SK-N-SH (cell line): ENCODE data around the gene CDK4. TPM values are rescaled to one million over a fixed set of nuclear protein-coding genes. Genes with fewer than 3 reads are reported as not detected.

Source experiments
- CTCF ChIA-PET: fragments of 300-600, 350-600 bp; formaldehyde crosslinking; extraction: SDS; loops from one replicate; lab custom pipeline; 2021; lab: Yijun Ruan, JAX
- POLR2A ChIA-PET: fragments of 350-600 bp; sonication (Branson Sonifier 250); formaldehyde crosslinking; extraction: SDS; loops from one replicate; lab custom pipeline; 2020; ENCODE audit warnings: antibody characterized with exemption, inconsistent platforms; lab: Yijun Ruan, JAX
- DNase-seq: peaks from one replicate; pipeline ENCODE4 v3.0.0; 2012
- H2AFZ ChIP-seq: fragments of 200-600 bp; sonication (generic); 2 replicates; pipeline ENCODE4 v1.8.1; 2016; ENCODE audit warnings: antibody characterized with exemption, mild to moderate bottlenecking, low read depth
- H3F3A ChIP-seq: fragments of 200-600 bp; sonication (generic); replicated peaks from 2 replicates; pipeline ENCODE3; 2016; ENCODE audit warnings: antibody characterized with exemption, mild to moderate bottlenecking; ENCODE audit not compliant: insufficient read depth
- H3K27ac ChIP-seq, 2 experiments: fragments of 200-500 bp in 1 of 2; fragments of 200-600 bp in 1 of 2; sonication (Bioruptor generic) in 1 of 2; sonication (generic), shearing (Covaris generic) in 1 of 2; 2 replicates each; pipeline versions ENCODE4 v1.5.1 to v1.6.1; 2014 to 2016; ENCODE audit warnings: low read depth in 2 of 2, inconsistent platforms in 1 of 2, low read length in 1 of 2, mild to moderate bottlenecking in 1 of 2, mixed read lengths in 1 of 2
- H3K27me3 ChIP-seq: fragments of 200-600 bp; sonication (generic), shearing (Covaris generic); 2 replicates; pipeline ENCODE4 v1.6.1; 2016; ENCODE audit warnings: mixed run types; ENCODE audit not compliant: insufficient read depth
- H3K36me3 ChIP-seq, 2 experiments: fragments of 200-500 bp in 1 of 2; fragments of 200-600 bp in 1 of 2; sonication (Bioruptor generic) in 1 of 2; sonication (generic) in 1 of 2; replicated peaks in 1 of 2; 2 replicates each; pipeline versions ENCODE3 to v1.5.1; 2014 to 2016; ENCODE audit warnings: low read length in 1 of 2, mild to moderate bottlenecking in 1 of 2; ENCODE audit not compliant: insufficient read depth in 2 of 2, control insufficient read depth in 1 of 2
- H3K4me1 ChIP-seq, 2 experiments: fragments of 200-500 bp in 1 of 2; fragments of 200-600 bp in 1 of 2; sonication (Bioruptor generic) in 1 of 2; sonication (generic), shearing (Covaris generic) in 1 of 2; 2 replicates each; pipeline versions ENCODE4 v1.5.1 to v1.6.1; 2014 to 2016; ENCODE audit warnings: low read depth in 1 of 2, low read length in 1 of 2, mixed run types in 1 of 2; ENCODE audit not compliant: insufficient read depth in 2 of 2, control insufficient read depth in 1 of 2
- H3K4me2 ChIP-seq: fragments of 200-600 bp; sonication (generic), shearing (Covaris generic); 2 replicates; pipeline ENCODE4 v1.6.1; 2017; ENCODE audit warnings: mixed run types
- H3K4me3 ChIP-seq, 2 experiments: fragments of 200-500 bp in 1 of 2; fragments of 200-600 bp in 1 of 2; sonication (Bioruptor generic) in 1 of 2; sonication (generic), shearing (Covaris generic) in 1 of 2; 2 replicates each; pipeline versions ENCODE4 v1.5.1 to v1.8.1; 2014 to 2016; ENCODE audit warnings: low read depth in 2 of 2, inconsistent platforms in 1 of 2, low read length in 1 of 2, mild to moderate bottlenecking in 1 of 2, mixed read lengths in 1 of 2, moderate library complexity in 1 of 2
- H3K79me2 ChIP-seq: fragments of 200-600 bp; sonication (generic); 2 replicates; pipeline ENCODE4 v1.8.1; 2017; ENCODE audit warnings: mild to moderate bottlenecking; ENCODE audit not compliant: insufficient read depth
- H3K9ac ChIP-seq: fragments of 200-600 bp; sonication (generic); 2 replicates; pipeline ENCODE4 v1.6.1; 2017; ENCODE audit warnings: mixed run types
- H3K9me2 ChIP-seq: fragments of 200-600 bp; sonication (generic); 2 replicates; pipeline ENCODE4 v1.6.1; 2017; ENCODE audit warnings: mixed run types
- H3K9me3 ChIP-seq: fragments of 200-600 bp; sonication (generic); 2 replicates; pipeline ENCODE4 v1.6.1; 2017; ENCODE audit warnings: mixed run types, mild to moderate bottlenecking, moderate library complexity
- H4K20me1 ChIP-seq: fragments of 200-600 bp; sonication (generic); 2 replicates; pipeline ENCODE4 v1.6.1; 2017; ENCODE audit warnings: mild to moderate bottlenecking, mixed run types; ENCODE audit not compliant: insufficient read depth
- EP300 ChIP-seq, 2 experiments: IDR thresholded peaks; 2 replicates each; pipeline versions ENCODE4 v1.4.0 to v1.6.1; 2012; ENCODE audit warnings: borderline replicate concordance in 1 of 2, low read depth in 1 of 2, low read length in 1 of 2
- FOSL2 ChIP-seq: IDR thresholded peaks from 2 replicates; pipeline ENCODE4 v1.4.0; 2012; ENCODE audit warnings: low read depth, mild to moderate bottlenecking, moderate library complexity, borderline replicate concordance
- GABPA ChIP-seq: IDR thresholded peaks from 2 replicates; pipeline ENCODE4 v1.4.0; 2012; ENCODE audit warnings: low read depth, mild to moderate bottlenecking
- MXI1 ChIP-seq: IDR thresholded peaks from 2 replicates; pipeline ENCODE4 v1.6.1; 2012; ENCODE audit warnings: mild to moderate bottlenecking, low read depth, low read length, improper control_type of control experiment
- REST ChIP-seq: IDR thresholded peaks from 2 replicates; pipeline ENCODE4 v1.6.1; 2012; ENCODE audit warnings: mild to moderate bottlenecking, low read depth, low read length, moderate library complexity
- ZBTB33 ChIP-seq: IDR thresholded peaks from 2 replicates; pipeline ENCODE4 v1.4.0; 2012; ENCODE audit warnings: low read depth, borderline replicate concordance
- WGBS: methylation state at CpG from one replicate; pipeline ENCODE4 v1.1.6; 2017; ENCODE audit warnings: low lambda C conversion rate; 5-methylcytosine and 5-hydroxymethylcytosine counted together
- polyA plus RNA-seq, 3 experiments: library from polyadenylated mRNA; depleted of rRNA; stranded (reverse); fragments of >200 nt; gene quantifications; 2 replicates each; pipeline ENCODE4 v1.2.3, GENCODE V29; 2012
- TF ChIP-seq, protein P1 (sequence below): IDR thresholded peaks from 2 replicates; pipeline ENCODE4; 2012

CDK4 gene
- polyA plus RNA-seq, 1 of the 3 experiments (the other 2 are of a cell fraction): 324 TPM

DNA sequence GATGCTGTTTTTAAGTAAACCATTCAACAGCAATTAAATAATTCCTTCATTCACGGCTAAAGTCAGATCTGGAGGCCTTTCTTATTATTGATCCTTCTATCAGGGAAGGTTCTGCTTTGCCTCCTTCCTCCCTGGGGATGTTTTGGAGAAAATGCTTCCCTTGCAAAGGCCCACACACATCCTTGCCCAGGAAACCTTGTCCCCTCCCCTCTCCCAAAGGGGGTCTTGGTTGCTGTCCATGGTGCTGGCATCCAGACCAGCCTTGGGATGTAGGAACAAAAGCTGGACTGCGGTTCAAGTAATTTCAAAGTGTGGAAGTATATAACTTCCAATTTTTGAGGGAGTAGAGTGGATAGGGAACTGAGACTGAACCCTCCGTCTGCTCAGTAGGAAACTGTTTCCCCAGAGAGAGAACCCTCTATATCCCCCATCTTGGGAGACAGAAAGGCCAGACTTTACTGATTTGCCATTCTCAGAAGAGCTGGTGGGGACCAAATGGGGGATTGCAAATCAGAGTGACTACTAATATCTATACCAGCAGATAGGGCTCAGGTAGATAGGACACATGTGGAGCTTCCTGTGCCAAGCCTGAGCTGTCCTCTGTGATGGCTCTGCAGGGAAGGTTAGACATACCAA is 8.4 kb upstream of the CDK4 start:
- peaks cover 11% of the 10 kb centered on the region for H3F3A ChIP-seq
- CTCF ChIA-PET: interaction anchor here (1.3 to 2.0 kb wide), 5 partner anchors 7 to 41 kb away, joined by 3 to 10 read pairs (median 8); partner anchors contain the start of gene TSFM
- peaks cover 3 to 20% of the 10 kb centered on the region in 2 experiments for H3K36me3 ChIP-seq
- H3K9me2 ChIP-seq: no peaks in the 10 kb centered on the region
- 82% methylated on average over 3 of the region's 3 CpGs for WGBS
- no peaks in the 10 kb centered on the region; the same call in 1 of the 2 replicates for H3K27me3 ChIP-seq
- peaks cover 7% of the 10 kb centered on the region for H4K20me1 ChIP-seq
- H3K9me3 ChIP-seq: no peaks in the 10 kb centered on the region
- no peak overlapping the region for H3K27ac ChIP-seq
- no peak overlapping the region for H3K4me3 ChIP-seq
- POLR2A ChIA-PET: no interaction called here
- TF ChIP-seq ZBTB33 (no peak), REST (peak; percentile 96), MXI1 (no peak), EP300 (IDR thresholded peaks at IDR 0.05; ENCODE audit: borderline replicate concordance in 1 of 2, low read depth in 1 of 2, low read length in 1 of 2) (no peak), FOSL2 (no peak), GABPA (no peak)
- TF ChIP-seq, protein P1, sequence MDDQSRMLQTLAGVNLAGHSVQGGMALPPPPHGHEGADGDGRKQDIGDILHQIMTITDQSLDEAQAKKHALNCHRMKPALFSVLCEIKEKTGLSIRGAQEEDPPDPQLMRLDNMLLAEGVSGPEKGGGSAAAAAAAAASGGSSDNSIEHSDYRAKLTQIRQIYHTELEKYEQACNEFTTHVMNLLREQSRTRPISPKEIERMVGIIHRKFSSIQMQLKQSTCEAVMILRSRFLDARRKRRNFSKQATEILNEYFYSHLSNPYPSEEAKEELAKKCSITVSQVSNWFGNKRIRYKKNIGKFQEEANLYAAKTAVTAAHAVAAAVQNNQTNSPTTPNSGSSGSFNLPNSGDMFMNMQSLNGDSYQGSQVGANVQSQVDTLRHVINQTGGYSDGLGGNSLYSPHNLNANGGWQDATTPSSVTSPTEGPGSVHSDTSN: no peak
- DNase-seq: no peak
- H3K4me1 ChIP-seq: peaks cover 0 to 18% of the 10 kb centered on the region in 2 experiments; a peak in 2 of 4 replicates
- no peak overlapping the region for H3K9ac ChIP-seq
- H3K79me2 ChIP-seq: no peaks in the 10 kb centered on the region; the same call in 1 of the 2 replicates
- no peak overlapping the region for H3K4me2 ChIP-seq
- no peak overlapping the region for H2AFZ ChIP-seq
